HK-2 (cell line): ENCODE data around the gene BMPR1B.
A peak's percentile ranks its signal among the peaks of the same experiment; 100 is the strongest.

Source experiments
- DNase-seq: peaks from one replicate; pipeline ENCODE4 v3.0.0-alpha.2; 2018; ENCODE audit not compliant: unreplicated experiment

BMPR1B gene

GRCh38 chr4:94757192-94758140 is at the start of gene BMPR1B:
BMPR1B (plus strand) TSS chr4:94757955; CDS start chr4:95104425, 346,470 bp downstream.
- peak; percentile 61 for DNase-seq

- DNase-seq: no peak
Observed at GRCh38 chr4:94711635-94712034, 46.1 kb upstream of the BMPR1B start.

- DNase-seq: no peak
Observed at GRCh38 chr4:94714365-94715160, 43.2 kb upstream of the BMPR1B start.

GRCh38 chr4:94715726-94716125 is 42.0 kb upstream of the BMPR1B start:
- DNase-seq: no peak

GRCh38 chr4:94721310-94721709 is 36.4 kb upstream of the BMPR1B start:
- no peak for DNase-seq

GRCh38 chr4:94722270-94722669 is 35.5 kb upstream of the BMPR1B start:
- DNase-seq: no peak

- no peak for DNase-seq
Observed at GRCh38 chr4:94722748-94723147, 35.0 kb upstream of the BMPR1B start.

- no peak for DNase-seq
Observed at GRCh38 chr4:94724016-94724790, 33.6 kb upstream of the BMPR1B start.

- no peak for DNase-seq
Observed at GRCh38 chr4:94726524-94727123, 31.1 kb upstream of the BMPR1B start.

- DNase-seq: no peak
Observed at GRCh38 chr4:94728056-94728766, 29.5 kb upstream of the BMPR1B start.

GRCh38 chr4:94732358-94732698 is 25.4 kb upstream of the BMPR1B start:
- DNase-seq: no peak

- no peak for DNase-seq
Observed at GRCh38 chr4:94739741-94740140, 18.0 kb upstream of the BMPR1B start.

- no peak for DNase-seq
Observed at GRCh38 chr4:94741304-94741703, 16.5 kb upstream of the BMPR1B start.

- DNase-seq: no peak
Observed at GRCh38 chr4:94743838-94744237, 13.9 kb upstream of the BMPR1B start.

GRCh38 chr4:94744850-94745249 is 12.9 kb upstream of the BMPR1B start:
- no peak for DNase-seq

- DNase-seq: no peak
Observed at GRCh38 chr4:94746746-94747145, 11.0 kb upstream of the BMPR1B start.

GRCh38 chr4:94758141-94758699 is 465 bp downstream of the BMPR1B start:
- DNase-seq: peak; percentile 72

GRCh38 chr4:94758700-94759399 is 1.1 kb downstream of the BMPR1B start:
- DNase-seq: no peak

- no peak for DNase-seq
Observed at GRCh38 chr4:94759767-94760211, 2.0 kb downstream of the BMPR1B start.

- no peak for DNase-seq
Observed at GRCh38 chr4:94762326-94762725, 4.6 kb downstream of the BMPR1B start.
